Ishikawa (cell line): ENCODE results near the gene RRP1.
A peak's percentile ranks its signal among the peaks of the same experiment; 100 is the strongest.

ENCODE experiments used
- CEBPB ChIP-seq: IDR thresholded peaks from 2 replicates; pipeline ENCODE4 v1.6.1; 2012
- CREB1 ChIP-seq: IDR thresholded peaks from 2 replicates; pipeline ENCODE4 v1.6.1; 2012; ENCODE audit warnings: low read depth
- EGR1 ChIP-seq: IDR thresholded peaks from 2 replicates; pipeline ENCODE4 v1.6.1; 2012
- EP300 ChIP-seq: IDR thresholded peaks from 2 replicates; pipeline ENCODE4 v1.6.1; 2012; ENCODE audit warnings: borderline replicate concordance
- FOXM1 ChIP-seq: IDR thresholded peaks from 2 replicates; pipeline ENCODE4 v1.6.1; 2012; ENCODE audit warnings: low read depth, borderline replicate concordance
- MAX ChIP-seq: IDR thresholded peaks from 2 replicates; pipeline ENCODE4 v1.6.1; 2012
- NFIC ChIP-seq: IDR thresholded peaks from 2 replicates; pipeline ENCODE4 v1.6.1; 2012
- RAD21 ChIP-seq: IDR thresholded peaks from 2 replicates; pipeline ENCODE4 v1.6.1; 2012; ENCODE audit warnings: low read depth
- REST ChIP-seq: IDR thresholded peaks from 2 replicates; pipeline ENCODE4 v1.6.1; 2012; ENCODE audit warnings: low read depth, mild to moderate bottlenecking
- TAF1 ChIP-seq: IDR thresholded peaks from 2 replicates; pipeline ENCODE4 v1.6.1; 2012; ENCODE audit warnings: low read depth, mild to moderate bottlenecking
- TCF12 ChIP-seq: IDR thresholded peaks from 2 replicates; pipeline ENCODE4 v1.6.1; 2012; ENCODE audit warnings: low read depth
- TEAD4 ChIP-seq: IDR thresholded peaks from 2 replicates; pipeline ENCODE4 v1.6.1; 2012
- USF1 ChIP-seq: IDR thresholded peaks from 2 replicates; pipeline ENCODE4 v1.6.1; 2012
- YY1 ChIP-seq: IDR thresholded peaks from 2 replicates; pipeline ENCODE4 v1.6.1; 2012; ENCODE audit warnings: low read depth
- ZBTB7A ChIP-seq: IDR thresholded peaks from 2 replicates; pipeline ENCODE4 v1.6.1; 2012; ENCODE audit warnings: low read depth

RRP1 gene

GRCh38 chr21:43825242-43825935, 36.0 kb downstream of the RRP1 start:
- TF ChIP-seq EP300, result no peak
- TF ChIP-seq TAF1, result no peak
- TF ChIP-seq RAD21, result no peak
- TF ChIP-seq FOXM1, result no peak
- no peak for TF ChIP-seq ZBTB7A
- no peak for TF ChIP-seq MAX
- TF ChIP-seq CREB1, result no peak
- no peak for TF ChIP-seq NFIC
- TF ChIP-seq REST, result no peak
- TF ChIP-seq YY1, result no peak

GRCh38 chr21:43825936-43826622, 36.7 kb downstream of the RRP1 start:
- TF ChIP-seq RAD21 (no peak; the same call in 1 of the 2 replicates), TEAD4 (peak; percentile 63), ZBTB7A (no peak), EP300 (no peak), YY1 (0 out of 2 replicates have a peak, but pooled peaks have one; percentile 17), FOXM1 (no peak), MAX (peak; percentile 36; the same call in 1 of the 2 replicates), CREB1 (no peak), CEBPB (no peak), USF1 (no peak), TCF12 (peak; percentile 36; the same call in 1 of the 2 replicates), REST (no peak), NFIC (peak; percentile 51; the same call in 1 of the 2 replicates), TAF1 (no peak), EGR1 (no peak)

- TF ChIP-seq CEBPB, result no peak
- TF ChIP-seq TAF1, result no peak
- TF ChIP-seq ZBTB7A, result no peak
- no peak for TF ChIP-seq CREB1
- no peak for TF ChIP-seq FOXM1
- no peak for TF ChIP-seq NFIC
- no peak for TF ChIP-seq EP300
- no peak for TF ChIP-seq RAD21
Measured at GRCh38 chr21:43826623-43826974, 37.2 kb downstream of the RRP1 start.

GRCh38 chr21:43827015-43827611, 37.7 kb downstream of the RRP1 start:
- 0 out of 2 replicates have a peak, but pooled peaks have one; percentile 16 for TF ChIP-seq ZBTB7A
- TF ChIP-seq TEAD4, result no peak

- TF ChIP-seq NFIC (no peak), ZBTB7A (no peak), RAD21 (no peak), REST (no peak), MAX (no peak), FOXM1 (no peak)
Measured at GRCh38 chr21:43829161-43829560, 39.8 kb downstream of the RRP1 start.
